Gastrocnemius medialis (tissue), 4 donors: Measurements from ENCODE around the gene FBLN7. TPM values are rescaled to one million over a fixed set of nuclear protein-coding genes. Genes with fewer than 3 reads are reported as not detected.

Experiments
- ATAC-seq, 2 donors: fragments of 150-250 bp; one replicate each; pipeline ENCODE4 v1.9.1; 2016
- DNase-seq, 2 donors: peaks; one replicate each; pipeline ENCODE4 v3.0.0-alpha.2; 2019
- H3K27ac ChIP-seq, 4 donors: fragments of 200-600 bp; sonication (generic); 1 replicate in 1 of 4; 2 replicates in 3 of 4; pipeline ENCODE4 v1.5.1; 2016 to 2018; ENCODE audit warnings: mild to moderate bottlenecking in 2 of 4, moderate library complexity in 1 of 4
- H3K27me3 ChIP-seq, 3 donors: fragments of 200-600 bp; sonication (generic) in 2 of 3; 1 replicate in 1 of 3; 2 replicates in 2 of 3; pipeline versions ENCODE4 v1.5.1 to v1.6.0; 2016 to 2019; ENCODE audit warnings: mild to moderate bottlenecking in 1 of 3, moderate library complexity in 1 of 3
- H3K36me3 ChIP-seq, 2 donors: fragments of 200-600 bp; sonication (generic) in 1 of 2; one replicate each; pipeline ENCODE4 v1.5.1; 2017 to 2018
- H3K4me1 ChIP-seq, 2 donors: fragments of 200-600 bp; sonication (generic) in 1 of 2; one replicate each; pipeline ENCODE4 v1.5.1; 2016 to 2017; ENCODE audit warnings: mild to moderate bottlenecking in 2 of 2
- H3K4me3 ChIP-seq, 4 donors: fragments of 200-600 bp; sonication (generic) in 3 of 4; 1 replicate in 1 of 4; 2 replicates in 3 of 4; pipeline ENCODE4 v1.5.1; 2016 to 2019; ENCODE audit warnings: mild to moderate bottlenecking in 2 of 4
- H3K9me3 ChIP-seq, 3 donors: fragments of 200-600 bp; sonication (generic) in 2 of 3; 1 replicate in 1 of 3; 2 replicates in 2 of 3; pipeline ENCODE4 v1.5.1; 2016 to 2019
- POLR2A ChIP-seq, 2 donors: fragments of 450-650 bp; IDR thresholded peaks; one replicate each; pipeline ENCODE4 v1.6.1; 2017; ENCODE audit warnings: antibody characterized with exemption in 2 of 2, mild to moderate bottlenecking in 2 of 2, moderate library complexity in 2 of 2
- in situ Hi-C, 4 donors: fragments of 200-750 bp; cut with MboI; loops; one replicate each; pipeline versions ENCODE4 v1.15.0 to v1.8.0; 2017; ENCODE audit warnings: low sequenced_read_pairs in 4 of 4
- intact Hi-C: fragments of 100-400 bp; cut with DNase I; formaldehyde crosslinking; loops from one replicate; pipeline ENCODE4 v1.15.1; 2023; ENCODE audit warnings: low total_unique reads
- total RNA-seq, 4 donors: library from RNA; depleted of rRNA; stranded (reverse); fragments of >200 nt; gene quantifications; one replicate each; pipeline versions ENCODE4 v1.1.0 to v1.2.3, GENCODE V29; 2016
- TF ChIP-seq, protein P1 (sequence below), 5 experiments: fragments of 450-650 bp in 3 of 5; fragments of 200-600 bp in 2 of 5; sonication (generic) in 2 of 5; IDR thresholded peaks in 4 of 5; conservative IDR thresholded peaks in 1 of 5; 1 replicate in 4 of 5; 2 replicates in 1 of 5; pipeline ENCODE4 v1.5.1; 2016 to 2019; ENCODE audit warnings: antibody characterized with exemption in 5 of 5, mild to moderate bottlenecking in 3 of 5, moderate library complexity in 3 of 5

The FBLN7 gene
- total RNA-seq, 4 donors from 2014 or later, result 0.41 to 3.3 (median 0.54) TPM

DNA sequence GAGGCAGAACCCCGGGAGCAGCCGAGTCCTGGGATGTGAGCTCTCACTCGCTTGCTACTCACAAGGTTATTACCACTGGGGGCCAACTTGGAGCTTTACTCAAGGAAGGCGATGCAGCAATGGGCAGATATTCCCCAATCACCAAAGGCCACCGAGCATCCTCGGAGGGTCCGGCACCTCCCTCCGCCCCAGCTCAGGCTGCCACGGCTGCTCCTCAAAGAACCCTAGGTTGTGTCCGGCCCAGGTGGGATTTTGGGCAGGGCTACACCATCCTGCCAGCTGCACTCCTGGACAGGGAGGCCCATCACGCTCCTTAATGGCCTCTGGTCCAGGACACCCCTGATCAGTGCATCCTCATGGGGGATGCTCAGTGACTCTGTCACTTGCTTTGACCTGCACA is 24.8 kb downstream of the FBLN7 start:
- ATAC-seq (no peak), DNase-seq (no peak)
- H3K36me3 ChIP-seq, result no peaks in the 10 kb centered on the region
- no peaks in the 10 kb centered on the region for H3K9me3 ChIP-seq
- no peaks in the 10 kb centered on the region for H3K27me3 ChIP-seq
- intact Hi-C loops (no loop called here), in situ Hi-C loops (no loop called here)
- TF ChIP-seq, protein P1, sequence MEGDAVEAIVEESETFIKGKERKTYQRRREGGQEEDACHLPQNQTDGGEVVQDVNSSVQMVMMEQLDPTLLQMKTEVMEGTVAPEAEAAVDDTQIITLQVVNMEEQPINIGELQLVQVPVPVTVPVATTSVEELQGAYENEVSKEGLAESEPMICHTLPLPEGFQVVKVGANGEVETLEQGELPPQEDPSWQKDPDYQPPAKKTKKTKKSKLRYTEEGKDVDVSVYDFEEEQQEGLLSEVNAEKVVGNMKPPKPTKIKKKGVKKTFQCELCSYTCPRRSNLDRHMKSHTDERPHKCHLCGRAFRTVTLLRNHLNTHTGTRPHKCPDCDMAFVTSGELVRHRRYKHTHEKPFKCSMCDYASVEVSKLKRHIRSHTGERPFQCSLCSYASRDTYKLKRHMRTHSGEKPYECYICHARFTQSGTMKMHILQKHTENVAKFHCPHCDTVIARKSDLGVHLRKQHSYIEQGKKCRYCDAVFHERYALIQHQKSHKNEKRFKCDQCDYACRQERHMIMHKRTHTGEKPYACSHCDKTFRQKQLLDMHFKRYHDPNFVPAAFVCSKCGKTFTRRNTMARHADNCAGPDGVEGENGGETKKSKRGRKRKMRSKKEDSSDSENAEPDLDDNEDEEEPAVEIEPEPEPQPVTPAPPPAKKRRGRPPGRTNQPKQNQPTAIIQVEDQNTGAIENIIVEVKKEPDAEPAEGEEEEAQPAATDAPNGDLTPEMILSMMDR (IDR thresholded peaks at IDR 0.05 in 4 of 5, conservative IDR thresholded peaks at IDR 0.05 in 1 of 5), result no peak
- no peak for TF ChIP-seq POLR2A (IDR thresholded peaks at IDR 0.05)
- no peak overlapping the region for H3K4me3 ChIP-seq
- H3K27ac ChIP-seq, result no peak overlapping the region
- no peaks in the 10 kb centered on the region for H3K4me1 ChIP-seq

DNA sequence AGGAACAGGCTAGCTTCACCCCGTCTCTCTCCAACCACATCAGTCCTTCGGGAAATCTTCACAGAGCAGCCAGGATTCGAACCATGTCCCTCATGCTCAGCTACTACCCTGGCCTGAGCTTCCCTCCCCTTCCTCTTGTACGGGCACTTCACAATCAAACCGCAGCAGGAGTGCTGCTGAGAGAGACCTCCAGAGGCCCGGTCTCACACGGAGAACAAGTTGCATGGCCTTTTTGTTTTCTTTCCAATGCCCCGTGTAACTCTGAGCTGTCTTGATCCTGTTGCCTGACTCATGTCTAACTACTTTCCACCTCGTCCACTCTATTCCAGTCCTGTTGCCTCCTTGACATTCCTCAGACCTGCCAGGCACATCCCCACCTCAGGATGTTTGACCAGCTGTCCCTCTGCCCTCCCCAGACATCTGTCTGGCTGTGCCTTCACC is 25.4 kb downstream of the FBLN7 start:
- Histone ChIP-seq H3K9me3 (no peaks in the 10 kb centered on the region), H3K27me3 (no peaks in the 10 kb centered on the region), H3K4me1 (no peaks in the 10 kb centered on the region), H3K4me3 (no peak overlapping the region), H3K36me3 (no peaks in the 10 kb centered on the region), H3K27ac (no peak overlapping the region)
- intact Hi-C loops, result no loop called here
- in situ Hi-C loops, result no loop called here
- ATAC-seq (no peak), DNase-seq (no peak)
- no peak for TF ChIP-seq POLR2A (IDR thresholded peaks at IDR 0.05)
- TF ChIP-seq, protein P1 (IDR thresholded peaks at IDR 0.05 in 4 of 5, conservative IDR thresholded peaks at IDR 0.05 in 1 of 5), result no peak

DNA sequence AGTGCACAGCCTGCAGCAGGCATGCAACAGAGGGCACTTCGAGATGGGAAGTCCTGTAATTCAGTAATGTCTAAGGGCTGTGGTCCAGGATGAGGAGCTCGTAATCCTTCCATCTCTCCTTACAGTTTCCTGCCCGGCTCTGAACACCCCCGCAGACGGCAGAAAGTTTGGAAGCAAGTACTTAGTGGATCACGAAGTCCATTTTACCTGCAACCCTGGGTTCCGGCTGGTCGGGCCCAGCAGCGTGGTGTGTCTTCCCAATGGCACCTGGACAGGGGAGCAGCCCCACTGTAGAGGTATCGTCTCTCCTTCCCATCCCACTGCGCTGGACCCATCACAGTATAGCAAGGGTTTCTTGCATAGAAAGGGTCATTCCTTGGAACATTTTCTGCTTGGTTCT is 26.7 kb downstream of the FBLN7 start:
- ATAC-seq (no peak), DNase-seq (no peak)
- intact Hi-C loops, result no loop called here
- in situ Hi-C loops, result no loop called here
- Histone ChIP-seq H3K36me3 (no peaks in the 10 kb centered on the region), H3K4me1 (no peaks in the 10 kb centered on the region), H3K4me3 (no peak overlapping the region), H3K27ac (no peak overlapping the region), H3K27me3 (no peaks in the 10 kb centered on the region), H3K9me3 (no peaks in the 10 kb centered on the region)
- TF ChIP-seq POLR2A (IDR thresholded peaks at IDR 0.05), result no peak
- TF ChIP-seq, protein P1 (IDR thresholded peaks at IDR 0.05 in 4 of 5, conservative IDR thresholded peaks at IDR 0.05 in 1 of 5), result no peak

DNA sequence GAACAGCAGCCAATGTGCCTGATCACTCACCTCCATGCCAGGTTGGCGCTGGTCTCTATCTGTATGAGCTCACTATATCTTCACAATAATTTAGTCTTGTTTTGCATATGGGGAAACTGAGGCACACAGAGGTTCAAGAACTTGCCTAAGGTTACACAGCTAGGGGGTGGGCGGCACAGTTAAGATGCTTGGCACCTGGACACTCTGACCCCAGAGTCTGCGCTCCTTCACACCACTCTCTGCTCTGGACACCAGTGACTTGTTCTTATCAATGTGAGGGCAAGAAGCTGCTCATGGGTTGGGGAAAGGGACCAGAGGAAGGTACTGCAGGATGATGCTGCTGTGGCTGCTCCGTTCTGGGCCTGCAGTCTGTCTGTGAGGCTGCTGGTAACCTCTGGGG is 27.1 kb downstream of the FBLN7 start:
- no peak overlapping the region for H3K27ac ChIP-seq
- H3K9me3 ChIP-seq, result no peaks in the 10 kb centered on the region
- intact Hi-C loops (no loop called here), in situ Hi-C loops (no loop called here)
- TF ChIP-seq, protein P1 (IDR thresholded peaks at IDR 0.05 in 4 of 5, conservative IDR thresholded peaks at IDR 0.05 in 1 of 5), result no peak
- TF ChIP-seq POLR2A (IDR thresholded peaks at IDR 0.05), result no peak
- DNase-seq, result no peak
- ATAC-seq, result no peak
- no peaks in the 10 kb centered on the region for H3K4me1 ChIP-seq
- H3K36me3 ChIP-seq, result no peaks in the 10 kb centered on the region
- H3K27me3 ChIP-seq, result no peaks in the 10 kb centered on the region
- H3K4me3 ChIP-seq, result no peak overlapping the region

DNA sequence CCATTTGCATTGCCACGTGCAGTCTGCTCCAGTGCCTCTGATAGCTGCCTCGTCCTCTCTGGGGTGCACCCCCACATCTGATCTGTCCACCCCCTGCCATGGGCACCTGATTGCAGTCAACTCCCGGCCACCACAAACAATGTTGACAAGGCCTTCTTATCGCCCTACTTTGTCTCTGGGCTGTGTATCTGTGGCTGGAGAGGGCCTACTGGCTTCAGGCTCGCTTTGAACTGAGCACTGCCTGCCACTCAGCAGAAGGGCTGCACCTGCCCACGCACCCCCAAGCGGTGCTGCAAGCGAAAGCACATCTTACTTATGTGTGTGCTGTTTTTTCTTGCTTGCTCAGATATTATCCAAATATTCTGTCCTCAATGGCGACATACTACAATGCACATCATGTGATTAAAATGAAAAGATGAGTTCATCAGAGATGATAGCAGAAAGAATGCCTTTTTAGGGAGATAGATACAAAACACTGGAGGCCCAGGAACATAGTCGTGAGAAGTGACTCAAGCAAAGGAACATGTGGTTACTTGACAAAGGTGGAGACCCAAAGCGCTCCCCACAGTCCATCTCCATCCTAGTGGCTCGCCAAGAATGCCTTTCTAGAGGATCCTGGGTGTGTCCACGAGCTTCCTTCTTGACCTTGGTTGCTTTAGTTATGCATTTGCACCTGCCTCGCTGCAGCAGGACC is 28.8 kb downstream of the FBLN7 start:
- no peaks in the 10 kb centered on the region for H3K4me1 ChIP-seq
- intact Hi-C loops (no loop called here), in situ Hi-C loops (no loop called here)
- H3K27ac ChIP-seq, result no peak overlapping the region
- ATAC-seq, result no peak
- TF ChIP-seq, protein P1 (IDR thresholded peaks at IDR 0.05 in 4 of 5, conservative IDR thresholded peaks at IDR 0.05 in 1 of 5), result no peak
- no peak for TF ChIP-seq POLR2A (IDR thresholded peaks at IDR 0.05)
- no peaks in the 10 kb centered on the region for H3K36me3 ChIP-seq
- no peak overlapping the region for H3K4me3 ChIP-seq
- H3K9me3 ChIP-seq, result no peaks in the 10 kb centered on the region
- no peaks in the 10 kb centered on the region for H3K27me3 ChIP-seq
- no peak for DNase-seq
